C4-2B (cell line): Measurements from ENCODE around the gene CYP17A1.
"Not testable (repeated sequence)": the region's sequence is repeated elsewhere in the genome, so short reads cannot be mapped to it uniquely, and the experiment has no call there.

Experiments used
- H3K27ac ChIP-seq: fragments of 450-650 bp; 2 replicates; pipeline ENCODE4 v1.5.1; 2017
- ZFX ChIP-seq: fragments of 450-650 bp; IDR thresholded peaks from 2 replicates; pipeline ENCODE4 v1.6.1; 2017
- TF ChIP-seq, protein P1 (sequence below): fragments of 450-650 bp; conservative IDR thresholded peaks from 2 replicates; pipeline ENCODE4 v1.5.1; 2017; ENCODE audit warnings: mild to moderate bottlenecking

The CYP17A1 gene

GRCh38 chr10:102868911-102869257 lies 31.7 kb upstream of the CYP17A1 start:
- TF ChIP-seq, protein P1, sequence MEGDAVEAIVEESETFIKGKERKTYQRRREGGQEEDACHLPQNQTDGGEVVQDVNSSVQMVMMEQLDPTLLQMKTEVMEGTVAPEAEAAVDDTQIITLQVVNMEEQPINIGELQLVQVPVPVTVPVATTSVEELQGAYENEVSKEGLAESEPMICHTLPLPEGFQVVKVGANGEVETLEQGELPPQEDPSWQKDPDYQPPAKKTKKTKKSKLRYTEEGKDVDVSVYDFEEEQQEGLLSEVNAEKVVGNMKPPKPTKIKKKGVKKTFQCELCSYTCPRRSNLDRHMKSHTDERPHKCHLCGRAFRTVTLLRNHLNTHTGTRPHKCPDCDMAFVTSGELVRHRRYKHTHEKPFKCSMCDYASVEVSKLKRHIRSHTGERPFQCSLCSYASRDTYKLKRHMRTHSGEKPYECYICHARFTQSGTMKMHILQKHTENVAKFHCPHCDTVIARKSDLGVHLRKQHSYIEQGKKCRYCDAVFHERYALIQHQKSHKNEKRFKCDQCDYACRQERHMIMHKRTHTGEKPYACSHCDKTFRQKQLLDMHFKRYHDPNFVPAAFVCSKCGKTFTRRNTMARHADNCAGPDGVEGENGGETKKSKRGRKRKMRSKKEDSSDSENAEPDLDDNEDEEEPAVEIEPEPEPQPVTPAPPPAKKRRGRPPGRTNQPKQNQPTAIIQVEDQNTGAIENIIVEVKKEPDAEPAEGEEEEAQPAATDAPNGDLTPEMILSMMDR: no peak
- TF ChIP-seq ZFX: no peak
- H3K27ac ChIP-seq: no peak overlapping the region

DNA sequence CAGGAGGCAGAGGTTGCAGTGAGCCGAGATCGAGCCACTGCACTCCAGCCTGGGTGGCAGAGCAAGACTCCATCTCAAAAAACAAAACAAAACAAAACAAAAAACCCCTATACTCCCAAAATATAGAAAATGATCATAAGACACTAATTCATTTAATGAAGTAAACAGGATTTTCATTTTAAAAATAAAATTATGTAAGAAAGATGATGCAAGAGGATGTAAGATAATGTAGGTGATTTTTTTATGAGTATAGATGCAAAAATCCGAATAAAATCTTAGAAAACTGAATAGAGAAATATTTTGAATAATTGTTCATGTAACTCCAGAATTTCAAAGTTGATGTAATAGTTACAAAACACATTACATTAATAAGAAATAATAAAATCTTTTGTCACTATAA lies 28.4 kb upstream of the CYP17A1 start:
- TF ChIP-seq, protein P1: no peak
- TF ChIP-seq ZFX: no peak
- H3K27ac ChIP-seq: no peak overlapping the region

GRCh38 chr10:102863660-102864059 lies 26.4 kb upstream of the CYP17A1 start:
- no peak for TF ChIP-seq ZFX
- TF ChIP-seq, protein P1: no peak
- no peak overlapping the region for H3K27ac ChIP-seq

DNA sequence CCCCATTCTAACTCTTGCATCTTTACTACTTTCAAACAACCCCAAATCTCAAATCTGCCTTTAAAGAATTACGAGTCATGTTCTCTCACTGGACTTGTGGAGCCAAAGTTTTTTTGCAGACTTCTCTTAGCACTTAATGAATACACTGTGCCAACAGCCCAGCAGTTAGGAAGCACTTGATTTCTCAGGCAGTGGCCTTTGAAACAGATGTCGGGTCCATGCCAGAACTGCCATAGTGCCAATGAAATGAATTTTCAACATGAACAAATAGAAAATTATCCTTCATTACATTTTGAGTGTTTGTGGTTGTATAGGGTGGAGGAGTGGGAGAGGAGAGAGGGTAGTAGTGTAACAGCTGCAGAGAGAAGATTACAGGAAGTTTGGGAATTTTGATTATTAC lies 22.7 kb upstream of the CYP17A1 start:
- H3K27ac ChIP-seq: no peak overlapping the region
- TF ChIP-seq, protein P1: no peak
- TF ChIP-seq ZFX: no peak

DNA sequence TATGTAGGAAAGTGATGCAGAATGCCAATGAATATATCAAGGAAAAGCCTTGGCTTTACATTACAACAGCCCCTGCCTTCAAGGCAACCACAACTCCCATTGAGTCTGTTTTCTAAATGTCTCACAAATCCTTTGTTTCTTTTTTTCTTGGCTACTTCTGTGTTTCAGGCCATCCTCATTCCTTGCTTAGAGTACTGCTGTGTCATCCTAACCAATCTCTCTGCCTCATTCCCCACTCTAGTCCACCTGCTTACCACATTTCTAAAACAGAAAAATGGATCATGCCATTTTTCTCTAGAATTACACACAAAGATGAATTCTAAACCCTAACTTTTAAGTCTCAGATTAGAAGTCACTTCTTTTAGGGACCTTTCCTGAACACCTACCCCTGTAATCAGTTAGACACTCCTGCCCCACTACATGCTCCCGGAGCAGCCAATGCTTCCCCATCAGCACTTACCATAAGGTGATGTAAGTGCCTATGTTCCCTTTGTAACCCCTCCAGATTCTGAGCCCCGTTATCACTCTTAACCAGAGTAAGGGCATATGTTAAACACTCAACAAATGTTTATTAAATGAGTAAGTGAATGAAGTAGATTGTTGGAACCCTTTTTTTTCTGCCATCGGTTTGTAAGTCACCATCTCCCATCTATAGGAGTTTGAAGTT lies 19.7 kb upstream of the CYP17A1 start:
- no peak for TF ChIP-seq ZFX
- TF ChIP-seq, protein P1: no peak
- H3K27ac ChIP-seq: no peak overlapping the region

DNA sequence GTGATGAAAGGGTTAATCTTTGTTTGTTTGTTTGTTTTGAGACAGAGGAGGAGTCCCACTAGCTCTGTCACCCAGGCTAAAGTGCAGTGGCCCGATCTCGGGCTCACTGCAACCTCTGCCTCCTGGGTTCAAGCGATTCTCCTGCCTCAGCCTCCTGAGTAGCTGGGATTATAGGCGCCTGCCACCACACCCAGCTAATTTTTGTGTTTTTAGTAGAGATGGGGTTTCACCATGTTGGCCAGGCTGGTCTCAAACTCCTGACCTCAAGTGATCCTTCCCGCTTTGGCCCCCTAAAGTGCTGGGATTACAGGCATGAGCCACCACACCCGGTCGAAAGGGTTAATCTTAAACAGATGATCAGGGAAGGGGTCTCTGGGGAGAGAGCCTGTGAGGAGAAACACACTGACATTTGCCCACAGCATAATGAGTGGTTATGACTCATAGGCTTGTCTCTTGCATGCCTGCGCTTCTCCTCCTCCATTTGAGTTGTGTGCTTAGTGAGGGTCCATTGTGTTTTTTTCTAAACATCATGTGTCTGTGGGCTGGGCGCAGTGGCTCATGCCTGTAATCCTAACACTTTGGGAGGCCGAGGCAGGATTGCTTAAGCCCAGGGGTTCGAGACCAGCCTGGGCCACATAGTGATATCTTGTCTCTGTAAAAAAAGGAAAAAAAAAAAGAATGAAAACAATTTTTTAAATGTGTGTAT lies 18.7 kb upstream of the CYP17A1 start:
- H3K27ac ChIP-seq: not testable (repeated sequence)

DNA sequence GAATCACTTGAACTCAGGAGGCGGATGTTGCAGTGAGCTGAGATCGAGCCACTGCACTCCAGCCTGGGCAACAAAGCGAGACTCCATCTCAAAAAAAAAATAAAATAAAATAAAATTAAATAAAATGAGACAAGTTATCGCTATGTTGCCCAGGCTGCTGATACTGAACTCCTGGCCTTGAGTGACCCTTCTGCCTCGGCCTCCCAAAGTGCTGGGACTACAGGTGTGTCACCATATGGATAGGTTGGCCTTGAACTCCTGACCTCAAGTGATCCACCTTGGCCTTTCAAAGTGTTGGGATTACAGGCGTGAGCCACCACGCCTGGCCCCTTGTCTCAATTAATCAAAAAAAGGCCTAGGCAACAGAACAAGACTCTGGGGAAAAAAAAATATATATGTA lies 16.0 kb upstream of the CYP17A1 start:
- H3K27ac ChIP-seq: not testable (repeated sequence)

GRCh38 chr10:102850025-102850518 lies 12.9 kb upstream of the CYP17A1 start:
- TF ChIP-seq ZFX: no peak
- TF ChIP-seq, protein P1: no peak
- H3K27ac ChIP-seq: no peak overlapping the region
